Heart left ventricle (tissue), 13 donors: Measurements from ENCODE around the gene MSH3.

Experiments used
- POLR2A ChIP-seq, 2 donors: fragments of 450-650 bp; IDR thresholded peaks; one replicate each; pipeline ENCODE4 v1.6.1; 2017; ENCODE audit warnings: antibody characterized with exemption in 2 of 2, mild to moderate bottlenecking in 2 of 2, moderate library complexity in 2 of 2
- TF ChIP-seq, protein P1 (sequence below), 12 donors: fragments of 200-600 bp; sonication (generic) in 4 of 12; IDR thresholded peaks; one replicate each; pipeline versions ENCODE4 v1.5.0 to v1.8.0; 2018 to 2022; ENCODE audit warnings: antibody characterized with exemption in 12 of 12, mild to moderate bottlenecking in 5 of 12
- donor health status: ischemic (EF 13 %, LVEDD 7.1; RV severe dilation, severe dysfunction).
- donor health status: DM: no; HTN: yes; CAD: no.
- donor health status: DM: no; HTN: no; CAD: no.
- donor health status: ischemic (EF 25% LVEDD 6.9; RV normal size, moderate dysfunction).
- donor health status: ischemic (EF 25% LVEDD 5.7; RV mildly dilated, moderate dysfunction).
- donor health status: ischemic (EF 35%, LVEDD 5.7; RV mildly dilated, moderate dysfunction).
- donor health status: nonischemic (EF 11% LVEDD 7.7; RV severe dilation, severe dysfunction).
- donor health status: DM: yes; HTN: yes; CAD: no.
- donor health status: PGD.
- donor health status: ischemic (EF 29% LVEDD 5.4; RV normal size, mild dysfunction).
- donor health status: nonischemic (EF 23%, LVEDD 6.1; RV moderate dilation, normal function).

DNA sequence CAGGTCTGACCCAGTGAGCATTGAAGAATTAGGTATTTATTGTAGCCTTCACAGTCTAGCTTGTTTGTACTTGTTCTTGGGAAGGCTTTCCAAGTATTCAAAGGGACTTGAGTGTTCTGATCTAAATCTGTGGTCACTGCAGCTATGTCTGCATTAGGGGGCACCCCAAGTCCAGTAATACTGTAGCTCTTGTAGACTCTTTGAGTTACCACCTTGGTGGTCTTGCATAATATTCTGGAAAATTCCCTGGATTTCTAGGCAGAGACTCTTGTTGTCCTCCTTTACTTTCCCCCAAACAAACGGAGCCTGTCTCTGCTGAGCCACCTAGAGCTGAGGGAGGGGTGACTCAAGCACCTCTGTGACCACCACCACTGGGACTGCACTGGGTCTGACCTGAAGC lies 149.9 kb downstream of the MSH3 start:
- no peak for TF ChIP-seq POLR2A (IDR thresholded peaks at IDR 0.05)
- TF ChIP-seq, protein P1, sequence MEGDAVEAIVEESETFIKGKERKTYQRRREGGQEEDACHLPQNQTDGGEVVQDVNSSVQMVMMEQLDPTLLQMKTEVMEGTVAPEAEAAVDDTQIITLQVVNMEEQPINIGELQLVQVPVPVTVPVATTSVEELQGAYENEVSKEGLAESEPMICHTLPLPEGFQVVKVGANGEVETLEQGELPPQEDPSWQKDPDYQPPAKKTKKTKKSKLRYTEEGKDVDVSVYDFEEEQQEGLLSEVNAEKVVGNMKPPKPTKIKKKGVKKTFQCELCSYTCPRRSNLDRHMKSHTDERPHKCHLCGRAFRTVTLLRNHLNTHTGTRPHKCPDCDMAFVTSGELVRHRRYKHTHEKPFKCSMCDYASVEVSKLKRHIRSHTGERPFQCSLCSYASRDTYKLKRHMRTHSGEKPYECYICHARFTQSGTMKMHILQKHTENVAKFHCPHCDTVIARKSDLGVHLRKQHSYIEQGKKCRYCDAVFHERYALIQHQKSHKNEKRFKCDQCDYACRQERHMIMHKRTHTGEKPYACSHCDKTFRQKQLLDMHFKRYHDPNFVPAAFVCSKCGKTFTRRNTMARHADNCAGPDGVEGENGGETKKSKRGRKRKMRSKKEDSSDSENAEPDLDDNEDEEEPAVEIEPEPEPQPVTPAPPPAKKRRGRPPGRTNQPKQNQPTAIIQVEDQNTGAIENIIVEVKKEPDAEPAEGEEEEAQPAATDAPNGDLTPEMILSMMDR (IDR thresholded peaks at IDR 0.05), result peak in 5 of 12 donors; percentile 2 to 27 (median 20)
